K562 (cell line): Measurements from ENCODE around the gene SNX17.

Source experiments
- CUX1 ChIP-seq: fragments of 200-800 bp; sonication (Bioruptor generic); IDR thresholded peaks from 2 replicates; pipeline ENCODE4 v1.6.1; 2016; ENCODE audit warnings: missing genetic modification characterization, missing compliant biosample characterization
- EZH2 ChIP-seq: IDR thresholded peaks from 2 replicates; pipeline ENCODE4 v1.6.1; 2012; ENCODE audit warnings: low read depth, mild to moderate bottlenecking, inconsistent platforms, low read length, borderline replicate concordance
- HIVEP1 ChIP-seq: fragments of 250-450 bp; sonication (Bioruptor Pico); IDR thresholded peaks from 2 replicates; pipeline ENCODE4 v1.4.0; 2020; ENCODE audit warnings: mild to moderate bottlenecking
- KDM1A ChIP-seq, 2 experiments: fragments of 450-650 bp; IDR thresholded peaks; 2 replicates each; pipeline ENCODE4 v1.6.1; 2016; ENCODE audit warnings: mild to moderate bottlenecking in 2 of 2
- POLR2A ChIP-seq: fragments of 450-650 bp; conservative IDR thresholded peaks from 2 replicates; pipeline ENCODE4 v1.6.1; 2016
- POLR2AphosphoS5 ChIP-seq: IDR thresholded peaks from 2 replicates; pipeline ENCODE4 v1.6.1; 2011; ENCODE audit warnings: mild to moderate bottlenecking, low read depth, low read length, moderate library complexity; ENCODE audit not compliant: control insufficient read depth, insufficient read depth
- TAF1 ChIP-seq: IDR thresholded peaks from 2 replicates; pipeline ENCODE4 v1.6.1; 2011; ENCODE audit warnings: mild to moderate bottlenecking, low read length, moderate library complexity; ENCODE audit not compliant: insufficient read depth, control insufficient read depth, severe bottlenecking; ENCODE audit errors: extremely low read depth
- TFE3 ChIP-seq: fragments of 450-650 bp; formaldehyde crosslinking; IDR thresholded peaks from 2 replicates; pipeline ENCODE4 v1.4.0; 2020; ENCODE audit warnings: mild to moderate bottlenecking, mixed read lengths
- ZNF124 ChIP-seq: sonication (generic); formaldehyde crosslinking; IDR thresholded peaks from 2 replicates; pipeline ENCODE4 v1.8.1; 2022; ENCODE audit warnings: missing genetic modification reagents
- TF ChIP-seq, protein P1 (sequence below), 3 experiments: IDR thresholded peaks in 2 of 3; conservative IDR thresholded peaks in 1 of 3; 2 replicates each; pipeline ENCODE4 v1.5.1; 2011 to 2012; ENCODE audit warnings: low read length in 3 of 3, mild to moderate bottlenecking in 3 of 3, control low read depth in 2 of 3, improper control_type of control experiment in 1 of 3, inconsistent platforms in 1 of 3, low read depth in 1 of 3, mixed read lengths in 1 of 3, moderate library complexity in 1 of 3; ENCODE audit not compliant: insufficient read depth in 2 of 3

GRCh38 chr2:27393225-27393624 lies 22.8 kb downstream of the SNX17 start:
- TF ChIP-seq CUX1 (no peak), HIVEP1 (CRISPR knock-in tag) (no peak), KDM1A (IDR thresholded peaks at IDR 0.05) (no peak), TFE3 (CRISPR knock-in tag) (no peak), POLR2A (no peak), EZH2 (no peak), TAF1 (no peak), POLR2AphosphoS5 (no peak), ZNF124 (CRISPR knock-in tag) (no peak)
- TF ChIP-seq, protein P1, sequence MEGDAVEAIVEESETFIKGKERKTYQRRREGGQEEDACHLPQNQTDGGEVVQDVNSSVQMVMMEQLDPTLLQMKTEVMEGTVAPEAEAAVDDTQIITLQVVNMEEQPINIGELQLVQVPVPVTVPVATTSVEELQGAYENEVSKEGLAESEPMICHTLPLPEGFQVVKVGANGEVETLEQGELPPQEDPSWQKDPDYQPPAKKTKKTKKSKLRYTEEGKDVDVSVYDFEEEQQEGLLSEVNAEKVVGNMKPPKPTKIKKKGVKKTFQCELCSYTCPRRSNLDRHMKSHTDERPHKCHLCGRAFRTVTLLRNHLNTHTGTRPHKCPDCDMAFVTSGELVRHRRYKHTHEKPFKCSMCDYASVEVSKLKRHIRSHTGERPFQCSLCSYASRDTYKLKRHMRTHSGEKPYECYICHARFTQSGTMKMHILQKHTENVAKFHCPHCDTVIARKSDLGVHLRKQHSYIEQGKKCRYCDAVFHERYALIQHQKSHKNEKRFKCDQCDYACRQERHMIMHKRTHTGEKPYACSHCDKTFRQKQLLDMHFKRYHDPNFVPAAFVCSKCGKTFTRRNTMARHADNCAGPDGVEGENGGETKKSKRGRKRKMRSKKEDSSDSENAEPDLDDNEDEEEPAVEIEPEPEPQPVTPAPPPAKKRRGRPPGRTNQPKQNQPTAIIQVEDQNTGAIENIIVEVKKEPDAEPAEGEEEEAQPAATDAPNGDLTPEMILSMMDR (IDR thresholded peaks at IDR 0.05 in 2 of 3, conservative IDR thresholded peaks at IDR 0.05 in 1 of 3; ENCODE audit: insufficient read depth in 2 of 3, low read depth in 1 of 3, low read length in 3 of 3): no peak
